CD14-positive monocyte (primary cell): ENCODE data around the gene GALNT17. TPM values are rescaled to one million over a fixed set of nuclear protein-coding genes. Genes with fewer than 3 reads are reported as not detected.

Experiments
- DNase-seq, 3 donors: peaks; one replicate each; pipeline ENCODE4 v3.0.0-alpha.2; 2011 to 2022
- H2AFZ ChIP-seq: 2 replicates; pipeline ENCODE4 v1.6.0; 2012; ENCODE audit warnings: mild to moderate bottlenecking, low read depth, low read length, inconsistent platforms; ENCODE audit not compliant: insufficient read depth, poor library complexity, severe bottlenecking
- H3K27ac ChIP-seq, 2 donors: 1 replicate in 1 of 2; 2 replicates in 1 of 2; pipeline ENCODE4 v1.5.1; 2012 to 2013; ENCODE audit warnings: low read length in 2 of 2, control low read depth in 1 of 2, inconsistent platforms in 1 of 2, low read depth in 1 of 2, mild to moderate bottlenecking in 1 of 2
- H3K27me3 ChIP-seq, 2 donors: one replicate each; pipeline versions ENCODE4 v1.6.0 to v1.6.1; 2011 to 2013; ENCODE audit warnings: low read length in 2 of 2; ENCODE audit not compliant: control insufficient read depth in 2 of 2, insufficient read depth in 2 of 2
- H3K36me3 ChIP-seq, 2 donors: replicated peaks in 1 of 2; 1 replicate in 1 of 2; 2 replicates in 1 of 2; pipeline versions ENCODE4 v1.5.1 to v1.6.1; 2012 to 2013; ENCODE audit warnings: low read length in 2 of 2, control low read depth in 1 of 2, inconsistent platforms in 1 of 2, mild to moderate bottlenecking in 1 of 2; ENCODE audit not compliant: insufficient read depth in 2 of 2, control insufficient read depth in 1 of 2
- H3K4me1 ChIP-seq, 2 donors: 1 replicate in 1 of 2; 2 replicates in 1 of 2; pipeline versions ENCODE4 v1.5.1 to v1.6.1; 2012 to 2013; ENCODE audit warnings: low read length in 2 of 2, control low read depth in 1 of 2, inconsistent platforms in 1 of 2, mild to moderate bottlenecking in 1 of 2, moderate library complexity in 1 of 2; ENCODE audit not compliant: insufficient read depth in 2 of 2, control insufficient read depth in 1 of 2
- H3K4me2 ChIP-seq: replicated peaks from 2 replicates; pipeline ENCODE3; 2012; ENCODE audit warnings: low read length, moderate library complexity, mild to moderate bottlenecking; ENCODE audit not compliant: poor library complexity, severe bottlenecking; ENCODE audit errors: extremely low read depth
- H3K4me3 ChIP-seq, 3 experiments: fragments of 200-600 bp in 1 of 3; sonication (generic) in 1 of 3; replicated peaks in 1 of 3; 1 replicate in 2 of 3; 2 replicates in 1 of 3; pipeline ENCODE4 v1.5.1; 2011 to 2013; ENCODE audit warnings: low read length in 3 of 3, mild to moderate bottlenecking in 3 of 3, control low read depth in 2 of 3, low read depth in 2 of 3, inconsistent platforms in 1 of 3, moderate library complexity in 1 of 3
- H3K79me2 ChIP-seq: 2 replicates; pipeline ENCODE4 v1.6.0; 2012; ENCODE audit warnings: mild to moderate bottlenecking, control low read depth, inconsistent platforms, low read length, moderate library complexity; ENCODE audit not compliant: insufficient read depth
- H3K9ac ChIP-seq: 2 replicates; pipeline ENCODE4 v1.6.0; 2017; ENCODE audit warnings: low read length, mild to moderate bottlenecking; ENCODE audit not compliant: insufficient read depth, poor library complexity, severe bottlenecking
- H3K9me3 ChIP-seq, 2 donors: replicated peaks in 1 of 2; 1 replicate in 1 of 2; 2 replicates in 1 of 2; pipeline versions ENCODE4 v1.5.1 to v1.6.1; 2012 to 2013; ENCODE audit warnings: low read length in 2 of 2, control low read depth in 1 of 2; ENCODE audit not compliant: control insufficient read depth in 1 of 2, insufficient read depth in 1 of 2
- H4K20me1 ChIP-seq: 2 replicates; pipeline ENCODE4 v1.6.0; 2012; ENCODE audit warnings: mild to moderate bottlenecking, low read length, control low read depth, moderate library complexity; ENCODE audit not compliant: insufficient read depth
- H3K27ac Mint-ChIP-seq, 7 donors: one replicate each; pipeline ENCODE4 v1.8.0; 2020; ENCODE audit warnings: mild to moderate bottlenecking in 7 of 7, mixed read lengths in 7 of 7, moderate library complexity in 6 of 7, inconsistent platforms in 2 of 7
- H3K27me3 Mint-ChIP-seq, 3 donors: one replicate each; pipeline ENCODE4 v1.8.0; 2021 to 2022; ENCODE audit warnings: low read depth in 3 of 3, mild to moderate bottlenecking in 3 of 3, mixed read lengths in 3 of 3, moderate library complexity in 3 of 3, inconsistent platforms in 1 of 3
- H3K36me3 Mint-ChIP-seq, 2 donors: one replicate each; pipeline ENCODE4 v1.8.0; 2020; ENCODE audit warnings: mixed read lengths in 2 of 2, inconsistent platforms in 1 of 2, mild to moderate bottlenecking in 1 of 2
- H3K4me1 Mint-ChIP-seq: one replicate; pipeline ENCODE4 v1.8.0; 2020; ENCODE audit warnings: mild to moderate bottlenecking, mixed read lengths
- H3K4me3 Mint-ChIP-seq, 2 donors: one replicate each; pipeline ENCODE4 v1.8.0; 2020; ENCODE audit warnings: mild to moderate bottlenecking in 2 of 2, mixed read lengths in 2 of 2, moderate library complexity in 1 of 2
- H3K9me3 Mint-ChIP-seq, 7 donors: one replicate each; pipeline ENCODE4 v1.8.0; 2020 to 2022; ENCODE audit warnings: mixed read lengths in 7 of 7, mild to moderate bottlenecking in 6 of 7, moderate library complexity in 6 of 7, inconsistent platforms in 2 of 7
- CTCF ChIP-seq: fragments of 200-600 bp; IDR thresholded peaks from one replicate; pipeline ENCODE4 v1.8.0; 2022; ENCODE audit warnings: antibody characterized with exemption, mild to moderate bottlenecking
- WGBS: methylation state at CpG from one replicate; pipeline ENCODE4 v1.1.5; 2013; ENCODE audit warnings: missing lambda C conversion rate; ENCODE audit not compliant: insufficient coverage; 5-methylcytosine and 5-hydroxymethylcytosine counted together
- intact Hi-C, 2 donors: fragments of 100-400 bp; cut with micrococcal nuclease; formaldehyde crosslinking; loops; one replicate each; pipeline versions ENCODE4 v1.15.0 to v1.15.1; 2023
- polyA plus RNA-seq, 3 donors: library from polyadenylated mRNA; depleted of rRNA in 1 of 3; unstranded in 2 of 3; stranded (reverse) in 1 of 3; fragments of 300-500 nt in 2 of 3; fragments of >200 nt in 1 of 3; fragmentation: Illumina TruSeq in 2 of 3; gene quantifications; 1 replicate in 2 of 3; 2 replicates in 1 of 3; pipeline ENCODE4 v1.2.3, GENCODE V29; 2012 to 2021

The GALNT17 gene
- polyA plus RNA-seq, 3 donors = not detected

- Histone ChIP-seq H3K4me1 (no peaks in the 10 kb centered on the region), H4K20me1 (no peaks in the 10 kb centered on the region), H3K36me3 (no peaks in the 10 kb centered on the region), H3K27me3 (no peaks in the 10 kb centered on the region), H3K4me2 (no peak overlapping the region), H2AFZ (no peak overlapping the region), H3K9me3 (peaks cover 6% of the 10 kb centered on the region in 2 donors), H3K27ac (no peak overlapping the region), H3K9ac (no peak overlapping the region), H3K79me2 (no peaks in the 10 kb centered on the region), H3K4me3 (no peak overlapping the region)
- no peaks in the 10 kb centered on the region for H3K4me1 Mint-ChIP-seq
- intact Hi-C loops = no loop called here
- no peak for TF ChIP-seq CTCF
- no peak overlapping the region for H3K27ac Mint-ChIP-seq
- no peak for DNase-seq
- peaks cover 1 to 22% (median 8%) of the 10 kb centered on the region in 7 donors for H3K9me3 Mint-ChIP-seq
- H3K4me3 Mint-ChIP-seq = no peak overlapping the region
- H3K27me3 Mint-ChIP-seq = peaks cover 0 to 3% (median 2%) of the 10 kb centered on the region in 3 donors
- no peaks in the 10 kb centered on the region for H3K36me3 Mint-ChIP-seq
- WGBS = no CpG with 5 or more reads among the region's 2 CpGs
These were observed 575.1 kb downstream of the GALNT17 start for GRCh38 chr7:71707041-71707440.

- Histone ChIP-seq H3K79me2 (no peaks in the 10 kb centered on the region), H3K4me3 (no peak overlapping the region), H3K27me3 (no peaks in the 10 kb centered on the region), H3K4me2 (no peak overlapping the region), H3K4me1 (no peaks in the 10 kb centered on the region), H3K36me3 (no peaks in the 10 kb centered on the region), H3K9me3 (peaks cover 6% of the 10 kb centered on the region in 2 donors), H3K27ac (no peak overlapping the region), H4K20me1 (no peaks in the 10 kb centered on the region), H2AFZ (no peak overlapping the region), H3K9ac (no peak overlapping the region)
- Mint-ChIP-seq H3K4me3 (no peak overlapping the region), H3K27me3 (peaks cover 2 to 3% (median 2%) of the 10 kb centered on the region in 3 donors), H3K9me3 (peaks cover 1 to 18% (median 5%) of the 10 kb centered on the region in 7 donors), H3K27ac (no peak overlapping the region), H3K36me3 (no peaks in the 10 kb centered on the region), H3K4me1 (no peaks in the 10 kb centered on the region)
- TF ChIP-seq CTCF = no peak
- no peak for DNase-seq
- intact Hi-C loops = no loop called here
- WGBS = no CpG with 5 or more reads among the region's 2 CpGs
These were observed 576.8 kb downstream of the GALNT17 start for GRCh38 chr7:71708710-71709109.
